AG08396 (cell line): ENCODE results near the gene LMNTD1.
"Not testable (repeated sequence)": the region's sequence is repeated elsewhere in the genome, so short reads cannot be mapped to it uniquely, and the experiment has no call there.

ENCODE experiments used
- DNase-seq: peaks from one replicate; pipeline ENCODE4 v3.0.0; 2012; ENCODE audit warnings: low spot score, mixed read lengths

The LMNTD1 gene

GRCh38 chr12:25433024-25433423 is 120.1 kb downstream of the LMNTD1 start:
- DNase-seq: no peak

GRCh38 chr12:25427337-25428249 is 125.5 kb downstream of the LMNTD1 start:
- DNase-seq: no peak

DNA sequence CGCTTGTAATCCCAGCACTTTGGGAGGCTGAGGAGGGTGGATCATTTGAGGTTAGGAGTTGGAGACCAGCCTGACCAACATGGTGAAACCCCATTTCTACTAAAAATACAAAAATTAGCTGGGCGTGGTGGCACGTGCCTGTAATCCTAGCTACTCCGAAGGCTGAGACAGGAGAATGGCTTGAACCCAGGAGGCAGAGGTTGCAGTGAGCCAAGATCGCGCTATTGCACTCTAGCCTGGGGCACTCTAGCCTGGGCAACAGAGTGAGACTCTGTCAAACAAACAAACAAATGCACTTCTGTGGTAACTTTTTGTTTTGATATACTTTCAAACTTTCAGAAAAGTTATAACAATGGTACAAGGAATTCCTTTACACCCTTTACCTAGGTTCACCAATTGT is 126.3 kb downstream of the LMNTD1 start:
- DNase-seq: not testable (repeated sequence)
